ENCODE measurements around the gene HSD3B7.

HSD3B7 gene

DNA sequence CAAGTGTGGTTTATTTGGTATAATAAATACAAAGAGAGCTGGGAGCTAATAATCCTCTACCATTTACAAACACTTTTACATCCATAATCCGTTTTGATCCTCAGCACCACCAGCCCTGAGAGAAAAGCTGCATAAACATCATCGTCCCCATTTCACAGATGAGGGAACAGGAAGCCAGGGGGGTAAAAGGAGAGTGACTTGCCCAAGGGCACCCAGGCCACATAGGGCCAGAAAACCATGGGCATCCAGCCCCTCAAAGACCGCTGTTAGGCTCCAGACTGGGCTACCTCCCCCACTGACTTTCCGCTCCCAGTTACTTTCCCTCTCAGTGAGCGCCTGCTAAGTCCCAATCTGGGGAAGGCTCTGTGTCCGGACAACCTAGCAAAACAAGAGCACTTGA, 18.7 kb downstream of the HSD3B7 start:
- no peak for DNase-seq (ENCODE audit: insufficient read length, low spot score)
- TF ChIP-seq, protein P1, sequence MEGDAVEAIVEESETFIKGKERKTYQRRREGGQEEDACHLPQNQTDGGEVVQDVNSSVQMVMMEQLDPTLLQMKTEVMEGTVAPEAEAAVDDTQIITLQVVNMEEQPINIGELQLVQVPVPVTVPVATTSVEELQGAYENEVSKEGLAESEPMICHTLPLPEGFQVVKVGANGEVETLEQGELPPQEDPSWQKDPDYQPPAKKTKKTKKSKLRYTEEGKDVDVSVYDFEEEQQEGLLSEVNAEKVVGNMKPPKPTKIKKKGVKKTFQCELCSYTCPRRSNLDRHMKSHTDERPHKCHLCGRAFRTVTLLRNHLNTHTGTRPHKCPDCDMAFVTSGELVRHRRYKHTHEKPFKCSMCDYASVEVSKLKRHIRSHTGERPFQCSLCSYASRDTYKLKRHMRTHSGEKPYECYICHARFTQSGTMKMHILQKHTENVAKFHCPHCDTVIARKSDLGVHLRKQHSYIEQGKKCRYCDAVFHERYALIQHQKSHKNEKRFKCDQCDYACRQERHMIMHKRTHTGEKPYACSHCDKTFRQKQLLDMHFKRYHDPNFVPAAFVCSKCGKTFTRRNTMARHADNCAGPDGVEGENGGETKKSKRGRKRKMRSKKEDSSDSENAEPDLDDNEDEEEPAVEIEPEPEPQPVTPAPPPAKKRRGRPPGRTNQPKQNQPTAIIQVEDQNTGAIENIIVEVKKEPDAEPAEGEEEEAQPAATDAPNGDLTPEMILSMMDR (IDR thresholded peaks at IDR 0.05; ENCODE audit: insufficient read depth, missing control alignments), result no peak
- no peak for FAIRE-seq

DNA sequence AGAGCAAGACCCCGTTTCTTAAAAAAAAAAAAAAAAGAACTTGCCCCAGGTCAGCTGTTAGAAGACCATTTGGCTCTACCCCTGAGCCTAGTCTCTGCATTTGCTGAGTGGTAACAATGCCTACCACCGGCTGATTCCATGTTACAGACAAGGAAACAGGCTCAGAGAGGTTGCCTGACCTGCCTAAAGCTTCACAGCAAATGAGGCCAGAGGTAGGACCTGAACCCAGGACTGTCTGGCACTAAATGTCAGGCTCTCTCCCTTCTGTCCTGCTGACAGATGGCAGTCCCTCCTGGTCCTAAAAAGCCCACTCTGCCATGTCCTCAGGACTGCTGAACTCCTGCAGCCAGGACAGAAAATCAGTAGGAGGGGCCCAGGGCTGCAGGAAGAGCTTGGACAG, 19.7 kb downstream of the HSD3B7 start:
- TF ChIP-seq, protein P1 (IDR thresholded peaks at IDR 0.05; ENCODE audit: insufficient read depth, missing control alignments), result no peak
- FAIRE-seq (no peak), DNase-seq (ENCODE audit: insufficient read length, low spot score) (no peak)

DNA sequence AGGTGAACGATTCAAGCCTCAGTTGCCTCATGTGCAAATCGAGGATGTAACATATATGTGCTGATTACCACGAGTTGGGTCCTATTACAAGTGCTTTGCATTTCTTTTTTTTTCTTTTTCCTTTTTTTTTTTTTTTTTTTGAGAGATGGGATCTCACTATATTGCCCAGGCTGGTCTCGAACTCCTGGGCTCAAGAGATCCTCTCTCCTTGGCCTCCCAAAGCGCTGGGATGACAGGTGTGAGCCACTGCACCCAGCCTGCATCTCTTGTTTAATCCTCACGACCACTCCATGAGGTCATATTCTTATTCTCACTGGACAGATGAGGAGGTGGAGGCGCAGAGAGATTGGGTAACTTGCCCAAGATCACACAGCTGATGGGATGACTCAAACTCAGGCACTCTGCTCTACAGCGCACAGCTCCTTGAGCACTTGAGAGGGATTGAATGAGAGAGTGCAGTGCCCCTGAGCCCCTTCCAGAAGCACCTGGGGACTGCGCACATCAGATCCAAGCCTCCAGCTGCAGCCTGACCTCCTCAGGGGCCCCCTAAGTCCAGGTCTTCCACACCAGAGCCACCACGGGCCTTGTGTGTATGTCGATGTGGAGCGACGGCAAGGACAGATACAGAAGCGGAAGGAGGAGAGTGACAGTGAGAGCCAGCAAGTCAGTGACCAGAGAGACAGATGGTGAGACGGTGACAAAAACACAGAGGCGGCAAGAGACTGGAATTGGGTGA, 20.5 kb downstream of the HSD3B7 start:
- no peak for DNase-seq (ENCODE audit: insufficient read length, low spot score)
- TF ChIP-seq, protein P1 (IDR thresholded peaks at IDR 0.05; ENCODE audit: insufficient read depth, missing control alignments), result no peak
- no peak for FAIRE-seq

DNA sequence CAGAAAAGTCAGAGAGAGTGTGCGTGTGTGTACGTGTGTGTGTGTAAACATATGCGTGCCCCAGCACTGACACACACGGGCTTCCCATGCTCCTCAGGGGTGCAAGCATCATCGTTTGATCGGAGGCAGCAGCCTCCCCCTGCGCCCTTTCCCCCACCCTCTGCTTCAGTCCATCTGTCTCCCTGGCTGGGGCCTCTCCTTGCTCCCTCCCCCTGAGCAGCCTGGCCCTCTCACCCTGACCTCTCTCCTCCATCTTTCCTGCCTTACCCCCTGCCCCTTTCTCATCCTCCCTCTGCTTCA, 21.0 kb downstream of the HSD3B7 start:
- no peak for DNase-seq (ENCODE audit: insufficient read length, low spot score)
- TF ChIP-seq, protein P1 (IDR thresholded peaks at IDR 0.05; ENCODE audit: insufficient read depth, missing control alignments), result no peak
- FAIRE-seq, result no peak

DNA sequence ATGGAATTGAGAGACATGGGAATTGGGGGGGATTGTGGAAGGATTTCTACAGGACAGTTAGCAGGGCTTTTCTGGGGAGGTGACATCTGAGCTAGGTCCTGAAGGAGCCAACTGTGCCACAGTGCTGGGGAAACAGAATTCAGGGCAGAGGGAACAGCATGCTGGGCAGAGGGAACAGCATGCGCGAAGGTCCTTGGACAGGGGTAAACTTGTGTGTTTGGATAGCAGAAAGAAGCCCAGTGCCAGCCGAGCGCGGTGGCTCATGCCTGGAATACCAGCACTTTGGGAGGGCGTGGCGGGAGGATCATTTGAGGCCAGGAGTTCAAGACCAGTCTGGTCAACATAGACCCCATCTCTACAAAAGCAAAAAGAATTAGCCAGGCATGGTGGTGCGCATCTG, 21.6 kb downstream of the HSD3B7 start:
- FAIRE-seq (no peak), DNase-seq (ENCODE audit: insufficient read length, low spot score) (no peak)

DNA sequence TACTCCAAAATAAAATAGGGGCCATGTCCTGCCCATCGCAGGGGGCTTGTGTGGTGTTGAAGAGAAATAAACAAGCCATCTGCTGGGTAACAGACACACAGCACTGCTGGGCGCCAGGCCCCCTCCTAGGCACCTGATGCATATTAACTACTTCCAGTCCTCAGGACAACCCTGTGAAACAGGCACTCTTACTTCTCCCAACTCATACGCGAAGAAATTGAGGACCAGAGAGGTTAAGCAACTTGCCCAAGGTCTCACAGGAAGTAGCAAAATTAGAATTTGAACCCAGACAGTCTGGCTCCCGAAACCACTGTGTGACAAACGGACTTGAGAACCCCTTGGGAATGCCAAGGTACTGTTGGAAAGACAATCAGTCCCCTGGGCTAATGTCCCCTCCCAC, 22.7 kb downstream of the HSD3B7 start:
- DNase-seq (ENCODE audit: insufficient read length, low spot score) (no peak), FAIRE-seq (no peak)
- TF ChIP-seq, protein P1 (IDR thresholded peaks at IDR 0.05; ENCODE audit: insufficient read depth, missing control alignments), result no peak

More for the DNA sequence above, 21.6 kb downstream of the HSD3B7 start:
- TF ChIP-seq, protein P1 (IDR thresholded peaks at IDR 0.05; ENCODE audit: insufficient read depth, missing control alignments), result no peak

DNA sequence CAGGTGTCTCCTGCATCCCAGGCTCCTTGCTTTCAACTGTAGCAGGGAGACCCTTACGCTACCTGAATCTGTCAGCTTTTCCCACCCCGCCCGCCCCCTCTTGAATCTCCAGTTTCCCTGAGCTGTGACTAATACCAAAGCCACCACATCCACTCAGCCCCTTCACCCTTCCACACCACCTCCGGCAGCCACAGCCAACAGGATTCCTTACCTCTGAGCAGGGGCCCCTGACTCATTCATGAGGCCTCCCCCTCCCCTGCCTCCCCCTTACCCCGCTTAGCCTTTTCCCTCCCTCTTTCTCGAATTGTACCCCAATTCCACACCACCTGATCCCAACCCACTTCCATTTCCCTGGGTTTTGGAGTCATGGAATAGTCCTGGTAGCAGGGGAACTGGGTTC, 23.1 kb downstream of the HSD3B7 start:
- DNase-seq (ENCODE audit: insufficient read length, low spot score), result no peak
- TF ChIP-seq, protein P1 (IDR thresholded peaks at IDR 0.05; ENCODE audit: insufficient read depth, missing control alignments), result no peak
- no peak for FAIRE-seq

Data from D721Med (cell line).